ENCODE measurements around the gene SUN5.

DNA sequence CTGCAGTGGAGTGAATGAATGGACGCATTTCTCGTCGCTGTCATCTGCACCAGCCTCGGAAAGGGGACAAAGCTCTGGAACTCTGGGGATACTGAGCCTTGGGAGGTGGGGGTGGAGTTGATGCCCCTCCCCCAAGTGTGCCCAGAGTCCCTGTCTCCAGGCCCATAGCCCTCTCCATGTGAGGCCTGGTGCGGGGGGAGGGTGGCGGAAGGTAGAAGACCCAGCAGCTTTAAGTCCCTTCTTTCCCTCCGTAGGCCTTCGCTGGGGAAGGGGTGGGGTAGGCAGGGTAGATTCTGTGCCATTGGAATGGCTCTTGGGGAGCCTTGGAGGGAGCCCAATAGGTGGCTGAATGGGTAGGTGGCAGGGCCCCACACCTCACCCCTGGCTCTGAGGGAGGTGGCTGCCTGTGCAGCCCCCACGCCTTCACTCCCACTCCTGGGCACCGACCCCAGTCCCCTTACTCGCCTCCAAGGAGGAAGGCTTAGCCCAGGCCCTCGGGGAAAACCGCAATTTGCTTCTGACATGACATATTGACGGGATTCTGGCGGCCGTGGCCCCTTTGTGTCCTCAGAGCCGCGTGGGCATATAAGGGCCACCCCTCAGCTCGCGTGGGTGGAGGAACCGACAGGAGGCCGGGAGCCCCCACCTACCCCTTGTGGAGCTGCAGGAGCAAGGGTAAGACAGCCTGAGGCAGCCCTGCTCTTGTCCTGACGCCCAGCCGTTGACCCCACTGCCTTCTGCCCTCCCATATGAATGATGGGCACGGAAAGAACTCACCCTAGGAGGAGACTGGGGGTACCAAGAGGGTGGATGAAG is 49.3 kb upstream of the SUN5 start, which contains the start of gene BPIFB3:
- TF ChIP-seq POLR2A (IDR thresholded peaks at IDR 0.05; ENCODE audit: low read length) (no peak), GATA1 (IDR thresholded peaks at IDR 0.05; ENCODE audit: low read depth, low read length) (no peak)

All from erythroblast (primary cell).